Measurements from ENCODE around the gene GRAMD2B.
"Not testable (repeated sequence)": the region's sequence is repeated elsewhere in the genome, so short reads cannot be mapped to it uniquely, and the experiment has no call there.

Gene GRAMD2B

DNA sequence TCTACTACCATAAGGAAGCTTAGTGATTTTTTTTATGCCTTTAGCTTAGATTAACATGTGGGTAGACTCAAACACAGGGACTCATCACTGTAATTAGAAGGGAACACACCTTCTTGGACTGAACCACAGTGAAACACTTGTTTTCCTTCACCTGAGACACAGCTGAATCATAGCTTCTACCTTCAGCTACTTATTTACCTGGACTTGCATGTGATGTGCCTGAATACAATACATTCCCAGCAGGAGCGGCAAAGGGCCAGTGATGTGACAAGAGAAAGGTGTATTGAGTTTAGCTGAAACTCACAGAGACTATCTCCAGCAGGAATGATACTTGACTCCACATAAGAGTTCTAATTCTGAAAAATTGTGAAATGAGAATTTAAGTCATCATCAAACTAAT is 37.8 kb downstream of the GRAMD2B start:
- H3K4me3 ChIP-seq (ENCODE audit: low read depth, low read length), result no peak overlapping the region
- H3K27ac ChIP-seq (ENCODE audit: low read depth, low read length), result no peak overlapping the region
- no peaks in the 10 kb centered on the region; the same call in 1 of the 2 replicates for H3K36me3 ChIP-seq (ENCODE audit: insufficient read depth, low read length)
- H3K27me3 ChIP-seq (ENCODE audit: insufficient read depth, low read length), result no peaks in the 10 kb centered on the region
- no peak overlapping the region for H2AFZ ChIP-seq (ENCODE audit: low read length, unreplicated experiment)
- no peaks in the 10 kb centered on the region for H3K4me1 ChIP-seq (ENCODE audit: control insufficient read depth, insufficient read depth, low read length, unreplicated experiment)
- no peaks in the 10 kb centered on the region for H3K79me2 ChIP-seq (ENCODE audit: control insufficient read depth, insufficient read depth, low read length, unreplicated experiment)

DNA sequence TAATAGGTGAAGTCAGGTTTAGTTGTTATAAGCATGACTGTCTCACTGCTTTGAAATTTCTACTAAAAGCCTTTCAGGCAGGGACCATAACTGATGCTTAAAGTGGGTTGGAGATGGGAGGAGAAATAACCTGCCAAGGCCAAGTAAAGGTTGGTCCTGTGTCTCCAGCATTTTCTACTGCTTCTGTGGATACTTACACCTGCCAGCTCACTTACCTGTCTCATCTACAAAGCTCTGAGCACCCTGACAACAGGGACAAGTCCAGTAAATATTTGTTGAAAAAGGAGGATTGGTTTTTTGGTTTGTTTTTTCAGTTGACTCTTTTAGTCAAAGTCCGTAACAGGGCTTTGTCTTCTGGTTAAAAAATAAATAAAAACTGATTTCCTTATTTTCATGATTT is 38.6 kb downstream of the GRAMD2B start:
- Histone ChIP-seq H3K4me1 (ENCODE audit: control insufficient read depth, insufficient read depth, low read length, unreplicated experiment) (no peaks in the 10 kb centered on the region), H3K27ac (ENCODE audit: low read depth, low read length) (no peak overlapping the region), H3K4me3 (ENCODE audit: low read depth, low read length) (no peak overlapping the region), H3K27me3 (ENCODE audit: insufficient read depth, low read length) (no peaks in the 10 kb centered on the region), H2AFZ (ENCODE audit: low read length, unreplicated experiment) (no peak overlapping the region), H3K79me2 (ENCODE audit: control insufficient read depth, insufficient read depth, low read length, unreplicated experiment) (no peaks in the 10 kb centered on the region), H3K36me3 (ENCODE audit: insufficient read depth, low read length) (no peaks in the 10 kb centered on the region; the same call in 1 of the 2 replicates)

DNA sequence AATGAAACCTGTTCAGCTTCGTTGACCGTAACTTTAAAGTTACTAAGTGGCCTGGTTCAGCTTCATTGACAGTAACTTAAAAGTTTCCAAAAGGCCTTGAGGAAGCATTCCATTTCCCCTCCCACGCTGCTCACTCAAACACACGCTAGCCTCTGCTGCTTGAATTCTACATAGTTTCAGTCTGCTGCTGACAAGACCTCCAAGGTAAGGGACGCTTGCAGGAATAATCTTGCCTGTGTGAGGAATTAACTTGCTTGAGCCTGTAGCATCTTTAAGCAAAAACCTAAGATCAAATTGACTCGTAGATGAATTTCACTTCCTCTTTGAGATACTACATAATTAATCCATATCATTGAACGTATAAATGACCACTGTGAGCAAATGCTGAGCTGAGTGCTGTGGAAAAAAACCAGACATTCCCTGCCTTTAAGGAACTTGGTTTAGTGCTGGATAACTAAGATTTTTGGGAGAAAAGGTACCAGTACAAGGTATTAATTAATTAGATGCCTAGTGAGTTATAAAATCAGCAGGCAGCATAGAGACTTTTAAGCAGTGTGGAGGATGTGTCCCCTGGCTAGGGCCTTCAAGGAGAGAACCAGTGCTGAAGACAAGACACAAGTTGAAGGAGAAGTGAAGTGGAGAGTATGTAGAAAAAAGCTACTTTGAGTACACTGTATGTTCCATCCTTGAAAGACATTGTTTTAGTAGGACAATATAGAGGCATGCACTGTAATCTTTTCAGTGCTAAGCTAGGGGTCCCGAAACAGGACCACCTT is 39.2 kb downstream of the GRAMD2B start:
- Histone ChIP-seq H3K4me3 (ENCODE audit: low read depth, low read length) (no peak overlapping the region), H3K79me2 (ENCODE audit: control insufficient read depth, insufficient read depth, low read length, unreplicated experiment) (no peaks in the 10 kb centered on the region), H2AFZ (ENCODE audit: low read length, unreplicated experiment) (no peak overlapping the region), H3K27ac (ENCODE audit: low read depth, low read length) (no peak overlapping the region), H3K27me3 (ENCODE audit: insufficient read depth, low read length) (no peaks in the 10 kb centered on the region), H3K36me3 (ENCODE audit: insufficient read depth, low read length) (no peaks in the 10 kb centered on the region; the same call in 1 of the 2 replicates), H3K4me1 (ENCODE audit: control insufficient read depth, insufficient read depth, low read length, unreplicated experiment) (no peaks in the 10 kb centered on the region)

DNA sequence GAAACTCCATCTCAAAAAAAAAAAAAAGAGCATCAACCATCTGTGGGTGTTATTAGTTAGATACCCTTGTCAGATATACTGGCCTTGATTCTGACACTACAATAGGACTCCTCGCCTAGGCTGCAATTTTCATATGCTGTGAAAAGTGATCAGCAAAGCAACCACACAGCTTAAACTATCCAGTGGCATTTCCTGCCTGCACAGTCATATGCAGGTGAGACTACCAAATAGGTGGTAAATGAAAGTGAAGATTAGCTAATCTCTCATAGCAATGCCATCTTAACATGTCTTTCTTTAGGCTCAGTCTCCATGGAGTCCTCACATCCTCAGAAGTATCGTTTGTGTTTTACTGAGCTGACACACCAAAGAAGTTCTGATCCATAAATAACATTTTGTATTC is 40.8 kb downstream of the GRAMD2B start:
- Histone ChIP-seq H3K4me3 (ENCODE audit: low read depth, low read length) (no peak overlapping the region), H3K27me3 (ENCODE audit: insufficient read depth, low read length) (no peaks in the 10 kb centered on the region), H3K27ac (ENCODE audit: low read depth, low read length) (no peak overlapping the region), H3K79me2 (ENCODE audit: control insufficient read depth, insufficient read depth, low read length, unreplicated experiment) (no peaks in the 10 kb centered on the region), H3K36me3 (ENCODE audit: insufficient read depth, low read length) (no peaks in the 10 kb centered on the region; the same call in 1 of the 2 replicates), H2AFZ (ENCODE audit: low read length, unreplicated experiment) (no peak overlapping the region), H3K4me1 (ENCODE audit: control insufficient read depth, insufficient read depth, low read length, unreplicated experiment) (peaks cover 6% of the 10 kb centered on the region)

DNA sequence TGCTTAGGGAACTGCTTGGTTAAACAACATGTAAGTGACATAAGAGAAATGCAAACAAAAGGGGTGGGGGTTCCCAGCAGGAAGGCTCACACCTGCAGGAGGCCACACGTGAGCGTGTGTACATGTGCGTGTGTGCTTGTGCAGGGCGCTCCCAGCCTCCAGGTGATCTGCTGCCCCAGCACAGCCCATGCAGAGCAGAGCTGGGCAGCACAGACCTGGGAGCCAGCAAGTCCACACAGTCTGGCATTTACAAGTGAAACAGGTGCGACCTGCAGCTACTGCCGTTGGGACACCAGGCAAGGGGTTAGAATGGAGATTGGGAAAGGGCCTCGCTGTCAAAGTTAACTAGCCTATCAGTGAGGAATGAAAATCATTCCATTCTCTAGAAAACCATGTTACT is 41.8 kb downstream of the GRAMD2B start:
- Histone ChIP-seq H3K79me2 (ENCODE audit: control insufficient read depth, insufficient read depth, low read length, unreplicated experiment) (no peaks in the 10 kb centered on the region), H3K27me3 (ENCODE audit: insufficient read depth, low read length) (no peaks in the 10 kb centered on the region), H3K27ac (ENCODE audit: low read depth, low read length) (no peak overlapping the region), H3K36me3 (ENCODE audit: insufficient read depth, low read length) (peaks cover 2% of the 10 kb centered on the region; the same call in 1 of the 2 replicates), H3K4me1 (ENCODE audit: control insufficient read depth, insufficient read depth, low read length, unreplicated experiment) (peaks cover 8% of the 10 kb centered on the region), H2AFZ (ENCODE audit: low read length, unreplicated experiment) (no peak overlapping the region), H3K4me3 (ENCODE audit: low read depth, low read length) (no peak overlapping the region)

DNA sequence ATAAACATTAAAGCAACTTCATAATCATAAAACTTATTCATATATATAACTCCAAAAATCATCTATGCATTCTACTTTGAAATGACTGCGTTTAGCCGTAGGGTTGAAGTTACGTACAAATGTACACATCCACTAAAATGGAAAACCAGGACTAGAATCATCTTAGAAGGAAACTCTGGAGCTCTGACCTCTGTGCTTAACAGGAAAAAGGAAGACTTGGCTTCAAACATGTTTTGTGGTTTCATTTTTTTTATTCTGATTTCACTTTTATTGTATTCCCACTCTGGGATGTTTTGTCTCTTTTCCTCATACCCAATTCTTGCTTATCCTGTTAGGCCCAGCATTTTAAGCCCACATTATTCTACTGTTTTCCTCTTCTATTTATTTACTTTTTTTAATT is 44.9 kb downstream of the GRAMD2B start:
- H3K4me3 ChIP-seq (ENCODE audit: low read depth, low read length), result no peak overlapping the region
- H3K4me1 ChIP-seq (ENCODE audit: control insufficient read depth, insufficient read depth, low read length, unreplicated experiment), result peaks cover 35% of the 10 kb centered on the region
- H3K36me3 ChIP-seq (ENCODE audit: insufficient read depth, low read length), result peaks cover 16% of the 10 kb centered on the region; the same call in 1 of the 2 replicates
- no peaks in the 10 kb centered on the region for H3K79me2 ChIP-seq (ENCODE audit: control insufficient read depth, insufficient read depth, low read length, unreplicated experiment)
- no peaks in the 10 kb centered on the region for H3K27me3 ChIP-seq (ENCODE audit: insufficient read depth, low read length)
- H2AFZ ChIP-seq (ENCODE audit: low read length, unreplicated experiment), result no peak overlapping the region
- no peak overlapping the region for H3K27ac ChIP-seq (ENCODE audit: low read depth, low read length)

DNA sequence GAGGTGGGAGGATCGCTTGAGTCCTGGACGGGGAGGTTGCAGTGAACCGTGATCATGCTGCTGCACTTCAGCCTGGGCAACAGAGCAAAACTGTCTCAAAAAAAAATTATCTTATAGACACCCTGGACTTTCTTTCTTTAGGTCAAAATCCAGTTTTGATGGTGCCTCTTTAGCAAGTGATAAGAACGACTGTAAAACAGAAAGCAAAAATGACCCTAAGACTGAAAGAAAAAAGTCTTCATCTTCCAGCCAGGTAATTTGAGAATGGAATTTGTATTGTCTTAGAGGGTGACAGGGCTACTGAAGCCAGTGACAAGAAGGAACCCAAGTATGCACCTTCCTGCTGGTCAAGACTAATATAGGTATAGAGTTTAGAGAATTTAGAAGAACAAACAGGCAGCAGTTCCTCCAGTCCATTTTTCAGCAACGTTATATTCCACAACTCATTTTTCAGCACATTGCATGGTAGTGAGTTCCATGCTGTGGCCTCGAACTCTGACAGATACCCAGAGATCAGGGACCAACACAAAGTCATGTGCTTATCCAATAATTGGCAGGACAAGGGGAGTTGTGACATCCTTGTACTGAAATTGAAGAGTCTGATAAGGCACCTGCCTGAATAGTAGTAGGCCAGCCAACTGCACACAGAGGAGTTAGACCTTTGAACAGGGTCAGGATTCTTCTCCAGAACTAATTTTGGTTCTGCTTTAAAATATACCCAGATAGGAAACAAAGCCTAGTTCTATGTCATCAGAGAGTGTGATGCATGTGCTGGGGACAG is 46.5 kb downstream of the GRAMD2B start:
- H2AFZ ChIP-seq (ENCODE audit: low read length, unreplicated experiment), result no peak overlapping the region
- H3K27ac ChIP-seq (ENCODE audit: low read depth, low read length), result no peak overlapping the region
- H3K4me1 ChIP-seq (ENCODE audit: control insufficient read depth, insufficient read depth, low read length, unreplicated experiment), result peaks cover 35% of the 10 kb centered on the region
- H3K36me3 ChIP-seq (ENCODE audit: insufficient read depth, low read length), result peaks cover 18% of the 10 kb centered on the region
- H3K4me3 ChIP-seq (ENCODE audit: low read depth, low read length), result no peak overlapping the region
- H3K27me3 ChIP-seq (ENCODE audit: insufficient read depth, low read length), result no peaks in the 10 kb centered on the region
- H3K79me2 ChIP-seq (ENCODE audit: control insufficient read depth, insufficient read depth, low read length, unreplicated experiment), result no peaks in the 10 kb centered on the region

DNA sequence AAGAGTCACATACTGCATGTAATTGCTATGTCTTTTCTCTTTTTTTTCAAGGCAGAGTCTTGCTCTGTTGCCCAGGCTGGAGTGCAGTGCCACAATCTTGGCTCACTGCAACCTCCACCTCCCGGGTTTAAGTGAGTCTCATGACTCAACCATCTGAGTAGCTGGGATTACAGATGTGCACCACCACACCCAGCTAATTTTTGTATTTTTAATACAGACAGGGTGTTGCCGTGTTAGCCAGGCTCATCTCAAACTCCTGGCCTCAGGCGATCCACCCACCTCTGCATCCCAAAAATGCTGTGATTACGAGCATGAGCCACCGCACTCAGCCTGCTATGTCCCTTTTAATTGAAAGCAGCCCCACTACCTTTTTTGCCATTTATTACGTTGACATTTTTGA is 47.3 kb downstream of the GRAMD2B start:
- Histone ChIP-seq H3K36me3 (ENCODE audit: insufficient read depth, low read length) (peaks cover 19% of the 10 kb centered on the region), H3K4me1 (ENCODE audit: control insufficient read depth, insufficient read depth, low read length, unreplicated experiment) (peaks cover 35% of the 10 kb centered on the region), H3K27ac (ENCODE audit: low read depth, low read length) (peak overlapping the region; percentile 82)
- not testable (repeated sequence) for H3K27me3 ChIP-seq (ENCODE audit: insufficient read depth, low read length); H2AFZ ChIP-seq (ENCODE audit: low read length, unreplicated experiment); H3K79me2 ChIP-seq (ENCODE audit: control insufficient read depth, insufficient read depth, low read length, unreplicated experiment); H3K4me3 ChIP-seq (ENCODE audit: low read depth, low read length)

DNA sequence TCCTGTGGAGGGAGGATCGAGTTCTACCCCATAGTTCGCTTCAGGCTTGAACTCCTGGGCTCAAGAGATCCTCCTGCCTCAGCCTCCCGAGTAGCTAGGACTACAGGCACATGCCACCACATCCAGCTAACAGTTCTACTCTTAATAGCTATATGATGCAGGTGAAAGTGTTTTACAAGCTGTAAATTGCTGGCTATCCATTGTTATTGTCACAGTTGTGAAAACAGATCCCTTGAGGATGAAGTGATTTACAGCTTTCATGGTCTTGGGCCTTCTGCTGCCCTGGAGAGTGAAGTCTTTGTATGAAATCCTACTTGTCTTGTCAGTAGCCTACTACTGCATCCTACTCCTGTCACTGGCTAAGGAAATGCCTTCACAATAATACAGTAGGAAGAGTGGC is 48.0 kb downstream of the GRAMD2B start:
- H2AFZ ChIP-seq (ENCODE audit: low read length, unreplicated experiment), result no peak overlapping the region
- no peaks in the 10 kb centered on the region for H3K79me2 ChIP-seq (ENCODE audit: control insufficient read depth, insufficient read depth, low read length, unreplicated experiment)
- H3K27ac ChIP-seq (ENCODE audit: low read depth, low read length), result peak overlapping the region; percentile 82

DNA sequence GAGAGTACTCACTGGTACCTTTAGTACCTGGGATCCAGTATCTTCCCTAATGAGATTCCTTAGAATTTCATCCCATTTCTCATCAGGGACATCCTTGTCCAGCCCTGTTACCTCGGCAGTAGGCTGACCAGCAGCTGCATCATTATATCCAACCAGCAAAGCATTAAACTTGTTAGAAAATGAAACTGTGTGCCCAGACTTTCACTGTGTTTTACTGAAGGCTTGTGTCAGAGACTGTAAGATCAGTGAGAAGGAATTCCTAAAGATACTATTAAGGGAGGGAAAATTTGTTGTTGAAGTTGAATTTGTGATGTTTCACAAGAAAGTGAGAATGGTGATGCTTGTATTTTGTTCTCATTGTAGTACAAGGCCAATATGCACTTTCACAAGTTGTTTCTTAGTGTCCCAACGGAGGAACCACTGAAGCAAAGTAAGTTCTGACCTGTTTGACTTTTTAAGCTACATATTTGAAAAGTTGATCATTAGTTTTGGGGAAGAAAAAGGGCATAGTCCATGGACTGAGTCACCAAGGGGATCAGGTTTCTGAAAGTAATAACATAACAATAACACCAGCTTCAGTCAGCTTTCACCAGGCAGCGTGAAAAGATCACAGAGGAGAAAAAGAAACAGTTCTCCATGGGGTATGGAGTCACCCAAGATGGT is 48.8 kb downstream of the GRAMD2B start:
- Histone ChIP-seq H3K79me2 (ENCODE audit: control insufficient read depth, insufficient read depth, low read length, unreplicated experiment) (no peaks in the 10 kb centered on the region), H3K4me1 (ENCODE audit: control insufficient read depth, insufficient read depth, low read length, unreplicated experiment) (peaks cover 35% of the 10 kb centered on the region), H3K36me3 (ENCODE audit: insufficient read depth, low read length) (peaks cover 19% of the 10 kb centered on the region), H3K27me3 (ENCODE audit: insufficient read depth, low read length) (no peaks in the 10 kb centered on the region), H2AFZ (ENCODE audit: low read length, unreplicated experiment) (peak overlapping the region; percentile 69), H3K4me3 (ENCODE audit: low read depth, low read length) (peak overlapping the region; percentile 38), H3K27ac (ENCODE audit: low read depth, low read length) (peak overlapping the region; percentile 82)

More for the DNA sequence above, 48.0 kb downstream of the GRAMD2B start:
- Histone ChIP-seq H3K36me3 (ENCODE audit: insufficient read depth, low read length) (peaks cover 19% of the 10 kb centered on the region), H3K4me3 (ENCODE audit: low read depth, low read length) (peak overlapping the region; percentile 38; the same call in 1 of the 2 replicates), H3K27me3 (ENCODE audit: insufficient read depth, low read length) (no peaks in the 10 kb centered on the region), H3K4me1 (ENCODE audit: control insufficient read depth, insufficient read depth, low read length, unreplicated experiment) (peaks cover 35% of the 10 kb centered on the region)

All from ACC112 (cell line).